GM18499 (cell line): ENCODE measurements around the gene AOPEP.

Experiments used
- ATAC-seq: cut with Tn5 transposase; IDR thresholded peaks from one replicate; pipeline ENCODE4 v1.9.1; 2021; ENCODE audit warnings: moderate number of reproducible peaks; ENCODE audit not compliant: insufficient read depth, unreplicated experiment

AOPEP gene

DNA sequence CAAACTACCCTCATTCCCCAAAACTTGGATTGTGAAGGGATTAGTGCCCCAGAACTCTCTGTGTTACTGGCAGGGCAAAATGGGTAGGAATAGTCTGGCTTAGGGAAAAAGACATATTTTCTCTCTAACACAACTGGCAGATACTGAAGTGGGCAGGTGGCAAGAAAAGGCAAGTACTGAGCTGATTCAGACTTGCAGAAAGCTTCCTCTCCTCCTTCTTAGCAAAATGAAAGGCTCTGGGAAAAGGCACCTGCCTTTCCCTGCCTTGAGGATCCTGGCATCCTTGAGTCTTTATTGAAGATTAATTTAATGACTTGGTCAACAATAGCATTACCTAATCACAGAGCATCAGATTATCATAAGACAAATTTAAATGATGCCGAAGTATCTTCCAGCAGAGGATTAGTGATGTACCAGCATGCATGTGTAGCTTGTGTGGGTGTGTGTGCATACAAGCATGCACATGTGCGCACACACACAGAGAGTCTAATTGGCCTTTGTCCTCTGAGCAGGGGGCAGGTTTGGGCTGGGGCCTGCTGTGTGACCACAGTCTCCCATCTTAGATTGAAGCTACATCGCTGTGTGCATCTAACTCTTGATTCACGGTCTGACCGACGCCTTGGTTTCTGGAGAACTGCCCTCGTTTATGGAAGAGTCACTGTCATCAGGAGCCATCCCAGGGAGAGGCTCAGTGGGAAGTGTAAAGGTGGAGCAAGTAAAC, 294.8 kb downstream of the AOPEP start:
- no peak for ATAC-seq

DNA sequence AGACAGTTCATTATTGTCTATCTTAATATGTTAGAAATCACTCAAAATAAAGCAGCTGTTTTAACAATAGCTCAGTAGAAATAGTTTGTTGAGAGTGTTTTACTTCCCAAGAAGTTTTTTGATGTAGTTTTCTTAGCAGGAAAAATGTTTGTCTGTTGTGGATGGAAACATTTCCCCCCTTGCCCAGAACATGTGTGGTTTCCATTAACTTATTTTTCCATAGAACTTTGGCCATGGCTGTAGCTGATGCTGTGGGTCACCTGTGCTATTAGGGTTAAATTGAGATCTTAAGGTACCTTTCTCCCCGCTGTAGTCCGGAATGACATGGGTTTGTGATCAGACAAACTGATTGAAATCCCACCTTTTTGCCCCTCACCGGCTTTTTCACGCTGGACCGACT, 296.2 kb downstream of the AOPEP start:
- ATAC-seq, result no peak

DNA sequence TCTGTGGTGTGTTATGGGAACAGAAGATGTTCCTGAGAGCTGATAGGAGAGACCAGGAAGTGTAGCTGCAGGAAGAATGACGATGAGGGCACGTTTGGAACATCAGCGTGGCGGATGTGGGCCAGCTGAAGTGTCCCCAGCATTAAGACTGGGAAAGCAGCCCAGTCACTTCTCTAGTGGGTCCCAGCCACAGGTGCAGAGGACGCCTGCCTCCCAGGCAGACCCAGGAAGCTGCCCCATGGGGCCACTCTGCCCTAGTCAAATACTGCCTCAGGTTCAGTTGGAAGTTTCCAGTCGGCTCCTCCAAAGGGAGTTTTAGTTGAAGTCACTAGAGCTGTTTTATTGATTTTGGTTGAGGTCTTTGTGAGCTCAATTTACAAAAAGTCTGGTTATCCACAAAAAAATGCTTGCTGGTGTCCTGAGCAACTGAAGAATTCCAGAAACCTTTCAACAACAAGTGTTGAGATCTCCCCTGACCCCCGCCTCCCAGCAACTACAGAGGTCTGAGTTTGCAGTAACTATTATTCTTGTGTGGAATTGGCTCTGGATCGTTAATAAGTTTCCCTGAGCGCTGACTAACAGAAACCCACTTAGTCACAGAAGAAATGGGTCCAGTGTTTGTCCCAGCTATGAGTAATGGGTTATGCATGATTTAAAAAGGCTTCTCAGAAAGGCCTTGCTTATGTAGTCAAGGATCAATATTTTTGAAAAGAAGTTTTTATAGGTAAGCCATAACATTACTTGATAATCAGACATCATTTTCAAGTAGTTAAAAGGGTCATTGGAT, 296.9 kb downstream of the AOPEP start:
- no peak for ATAC-seq

DNA sequence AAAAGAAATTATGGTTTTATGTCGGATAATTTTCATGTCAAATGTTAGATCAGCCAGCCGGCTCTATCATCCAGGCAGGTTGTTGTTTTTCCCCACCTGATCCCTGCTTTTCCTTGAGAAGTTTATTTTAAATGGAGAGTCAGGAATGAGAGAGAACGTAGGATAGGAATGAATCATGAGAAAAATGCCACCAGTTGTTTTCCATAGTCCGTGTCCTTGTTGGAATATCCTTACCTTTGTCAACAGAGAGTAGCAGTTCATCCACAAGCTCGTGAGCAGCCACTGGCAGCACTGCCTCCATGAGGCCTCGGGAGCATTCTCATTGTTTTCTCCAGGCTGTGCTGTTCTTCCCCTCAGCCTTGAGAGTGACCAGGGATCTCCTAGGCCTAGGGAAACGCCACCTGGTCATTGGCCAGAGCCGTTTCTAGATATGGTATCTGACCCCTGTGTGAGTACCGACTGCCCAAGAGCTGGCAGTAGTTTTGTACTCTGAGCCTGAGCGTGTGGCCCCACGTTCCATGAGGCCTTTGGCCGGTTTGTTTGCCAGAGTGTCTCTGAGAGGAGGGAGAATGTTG, 297.7 kb downstream of the AOPEP start:
- no peak for ATAC-seq

DNA sequence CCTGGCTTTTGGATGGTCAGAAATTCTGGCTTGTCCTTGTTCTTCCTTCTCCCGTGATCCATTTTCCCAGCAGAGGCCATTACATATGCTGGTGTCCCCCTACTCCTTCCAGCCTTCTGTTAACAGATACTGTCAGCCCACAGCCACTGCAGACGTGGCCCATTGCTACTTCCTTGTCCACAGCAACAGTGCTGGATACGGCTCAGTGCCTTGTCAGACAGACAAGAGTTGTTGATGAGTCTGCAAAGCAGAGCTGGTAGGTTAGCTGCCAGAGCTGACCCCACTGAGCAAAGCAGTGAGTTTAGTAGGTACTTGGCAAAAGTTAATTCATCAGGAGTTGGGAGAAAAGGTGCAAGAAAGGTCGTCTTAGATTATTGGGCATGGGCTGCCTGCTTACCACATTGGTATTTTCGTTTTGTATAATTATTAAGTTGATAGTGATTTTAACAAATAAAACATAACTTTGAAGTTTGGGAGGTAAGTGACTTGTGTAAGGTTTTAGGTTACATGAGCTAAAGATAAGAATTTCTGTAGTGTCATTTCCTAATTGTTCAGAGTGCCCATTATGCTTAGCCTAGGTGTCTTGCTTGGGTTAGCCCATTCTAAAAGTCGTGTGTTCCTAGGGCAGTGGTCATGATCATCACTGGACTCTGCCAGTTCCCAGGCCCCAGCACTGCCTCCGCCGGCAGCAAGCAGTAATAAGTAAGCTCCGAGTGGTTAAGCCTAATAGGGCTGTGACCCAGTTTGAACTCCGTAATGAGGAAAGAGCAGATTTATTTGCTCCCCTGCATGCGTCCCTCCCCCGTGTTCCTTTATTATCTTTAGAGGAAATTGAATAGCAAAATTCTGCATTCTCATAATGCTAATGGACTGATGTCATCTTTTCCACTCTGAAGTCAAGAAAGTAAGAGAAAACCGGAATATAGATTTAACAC, 299.0 kb downstream of the AOPEP start:
- ATAC-seq, result no peak

DNA sequence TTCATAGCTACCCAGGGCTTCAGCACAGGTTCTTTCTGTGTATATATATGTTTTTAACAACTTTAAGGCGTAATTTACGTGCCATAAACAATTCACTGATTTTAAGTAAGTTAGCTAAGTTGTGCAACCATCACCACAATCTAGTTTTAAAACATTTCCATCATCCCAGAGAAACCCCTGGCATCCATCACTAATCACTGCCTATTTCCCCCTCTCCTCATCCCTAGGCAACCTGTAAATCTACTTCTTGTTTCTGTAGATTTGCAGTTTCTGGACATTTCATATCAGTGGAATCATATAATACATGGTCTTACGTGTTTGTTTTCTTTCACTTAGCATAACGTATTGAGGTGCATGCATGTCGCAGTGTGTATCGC, 299.6 kb downstream of the AOPEP start:
- no peak for ATAC-seq

DNA sequence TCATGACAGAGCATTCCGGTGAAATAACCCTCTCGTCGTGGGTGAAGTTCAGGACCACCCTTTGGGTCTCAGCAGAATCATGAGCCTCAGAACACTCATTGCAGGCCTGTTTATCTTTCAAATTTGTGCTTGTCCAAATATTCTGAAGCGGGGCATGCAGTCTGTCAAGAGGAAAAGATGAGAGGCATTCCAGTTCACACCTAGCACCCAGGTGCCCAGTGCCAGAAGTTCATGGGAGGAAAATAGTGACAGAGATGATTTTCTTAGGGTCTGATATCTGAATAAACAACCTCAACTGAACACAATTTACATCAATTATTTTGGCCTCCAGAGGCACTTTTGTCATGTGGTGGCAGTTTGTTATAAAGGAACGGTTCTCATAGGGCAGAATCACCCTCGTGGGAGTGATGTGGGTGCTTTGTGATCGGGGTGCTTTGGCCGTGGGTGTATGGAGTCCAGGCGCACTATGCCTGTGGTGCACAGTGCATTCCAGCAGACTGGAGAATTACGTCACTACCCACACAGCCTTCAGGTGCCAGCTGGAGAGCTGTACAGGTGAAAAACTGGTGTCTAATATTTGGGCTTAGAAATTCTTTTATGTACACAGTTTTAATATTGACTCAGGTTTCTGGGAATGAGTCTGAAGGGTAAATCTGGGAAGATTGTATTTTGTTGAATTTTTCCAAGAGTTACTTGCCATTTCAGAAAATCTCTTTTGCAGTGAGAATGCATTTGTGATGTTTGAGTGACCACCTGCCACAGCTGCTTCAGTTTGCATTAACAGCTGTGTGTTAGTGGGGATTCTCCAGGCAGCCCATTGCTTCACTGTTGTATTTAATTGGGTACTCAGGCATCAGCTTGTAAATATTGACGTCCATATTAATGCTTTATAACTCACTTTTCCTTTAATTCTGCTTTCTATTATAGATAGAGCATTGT, 301.7 kb downstream of the AOPEP start:
- ATAC-seq, result no peak

DNA sequence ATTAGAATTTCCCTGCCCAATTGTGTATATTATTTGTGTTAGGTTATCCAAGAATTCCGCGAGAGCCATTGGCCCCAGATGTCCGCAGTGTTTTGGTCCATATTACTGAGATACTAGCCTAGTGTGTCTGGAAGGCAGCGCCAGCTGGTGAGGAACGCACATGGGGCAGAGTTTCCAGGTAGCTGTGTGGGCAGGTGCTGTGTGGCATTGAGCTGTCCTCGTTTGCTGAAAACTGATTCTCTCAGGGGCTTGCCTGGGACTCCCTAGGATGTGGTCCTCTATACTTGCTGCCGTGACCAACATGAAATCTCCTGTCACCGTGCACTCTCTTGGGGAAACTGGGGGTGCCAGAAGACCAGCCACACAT, 302.3 kb downstream of the AOPEP start:
- no peak for ATAC-seq

DNA sequence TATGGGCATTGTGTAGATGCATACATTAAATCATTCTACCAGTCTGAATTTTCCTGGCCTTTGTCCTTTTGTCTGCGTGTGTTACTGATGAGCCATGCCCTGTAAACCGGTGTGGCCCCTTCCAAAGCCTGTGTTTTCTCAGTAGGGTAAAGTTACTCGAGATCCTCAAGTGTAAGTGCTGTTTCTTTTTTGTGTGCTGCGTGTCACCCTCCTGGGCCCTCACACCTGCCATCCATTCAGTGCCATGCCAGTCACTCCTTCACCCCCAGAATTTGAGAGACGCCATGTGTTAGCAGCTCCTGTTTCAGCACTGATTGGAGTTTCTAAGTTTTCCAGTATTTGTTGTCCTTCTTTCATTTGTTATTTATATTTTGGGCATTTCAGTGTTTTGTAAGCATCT, 302.8 kb downstream of the AOPEP start:
- ATAC-seq, result no peak

DNA sequence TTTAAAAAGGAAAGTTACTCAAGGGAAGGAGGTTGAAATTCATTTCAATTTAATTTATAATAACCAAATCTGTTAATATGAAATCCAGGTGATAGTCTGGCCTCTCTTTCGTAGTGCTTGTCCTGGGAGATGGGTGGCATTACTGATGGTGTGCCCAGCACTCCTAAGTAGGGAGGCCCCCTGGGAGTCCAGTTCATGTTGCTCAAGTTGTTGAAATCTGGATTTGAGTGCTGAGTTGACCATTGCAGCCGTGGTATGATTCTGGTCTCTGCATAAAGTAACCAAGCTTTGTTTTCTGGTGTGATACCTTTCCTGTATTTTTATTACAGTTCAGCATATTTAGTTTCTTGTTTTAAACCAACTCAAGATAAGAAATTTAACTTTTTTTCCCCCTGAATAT, 303.2 kb downstream of the AOPEP start:
- no peak for ATAC-seq

DNA sequence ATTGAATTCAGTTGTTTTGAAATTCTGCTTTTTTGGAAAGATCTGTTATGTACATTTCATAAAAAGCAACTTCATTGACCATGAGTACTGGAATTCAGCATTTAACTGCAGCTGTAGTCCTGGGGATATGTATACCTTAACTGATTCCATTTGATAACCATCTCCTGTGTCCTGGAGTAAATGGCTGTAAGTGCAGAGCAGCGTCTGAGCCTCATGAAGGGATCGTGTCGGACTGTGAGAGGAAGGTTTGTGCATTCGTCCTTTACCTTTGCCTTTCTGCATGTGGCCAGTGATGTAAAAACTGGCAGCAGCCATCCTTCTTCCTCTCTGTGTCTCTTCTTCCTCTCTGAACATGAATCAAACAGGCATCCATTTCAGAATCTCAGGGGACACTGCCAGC, 303.8 kb downstream of the AOPEP start:
- ATAC-seq, result no peak

DNA sequence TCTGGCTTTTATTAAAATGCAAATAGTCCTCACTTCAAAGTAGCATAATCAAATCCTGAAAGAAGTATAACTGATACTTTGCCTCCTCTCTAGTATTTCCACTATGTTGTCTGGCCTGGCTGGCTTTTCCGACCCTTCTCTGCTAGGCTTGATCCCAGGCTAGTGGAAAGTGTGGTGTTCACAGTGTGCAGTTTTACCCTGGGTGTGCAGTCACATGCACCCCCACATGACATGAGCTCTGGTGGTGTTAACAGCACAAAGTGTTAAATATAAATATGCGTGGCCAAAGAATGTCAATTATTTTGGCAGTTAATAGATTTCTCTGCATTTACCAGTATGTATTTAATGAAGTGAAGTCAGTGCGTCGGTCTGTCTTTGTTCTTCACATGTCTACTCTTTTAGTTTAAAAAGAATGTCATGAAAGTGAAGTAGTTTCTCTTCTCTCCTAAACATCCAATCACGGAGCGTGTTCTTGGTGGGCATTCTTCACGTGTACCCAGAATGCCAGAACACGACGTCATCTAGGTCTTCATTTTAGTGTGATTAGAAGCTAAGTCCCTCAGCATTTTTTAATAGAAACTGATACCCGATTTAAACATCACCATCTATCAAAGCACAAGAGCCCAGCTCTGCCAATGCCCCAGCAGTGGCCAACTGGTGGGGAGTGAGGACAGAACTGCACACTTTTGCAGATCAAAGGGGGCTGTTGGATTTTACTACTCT, 304.6 kb downstream of the AOPEP start:
- ATAC-seq, result no peak

DNA sequence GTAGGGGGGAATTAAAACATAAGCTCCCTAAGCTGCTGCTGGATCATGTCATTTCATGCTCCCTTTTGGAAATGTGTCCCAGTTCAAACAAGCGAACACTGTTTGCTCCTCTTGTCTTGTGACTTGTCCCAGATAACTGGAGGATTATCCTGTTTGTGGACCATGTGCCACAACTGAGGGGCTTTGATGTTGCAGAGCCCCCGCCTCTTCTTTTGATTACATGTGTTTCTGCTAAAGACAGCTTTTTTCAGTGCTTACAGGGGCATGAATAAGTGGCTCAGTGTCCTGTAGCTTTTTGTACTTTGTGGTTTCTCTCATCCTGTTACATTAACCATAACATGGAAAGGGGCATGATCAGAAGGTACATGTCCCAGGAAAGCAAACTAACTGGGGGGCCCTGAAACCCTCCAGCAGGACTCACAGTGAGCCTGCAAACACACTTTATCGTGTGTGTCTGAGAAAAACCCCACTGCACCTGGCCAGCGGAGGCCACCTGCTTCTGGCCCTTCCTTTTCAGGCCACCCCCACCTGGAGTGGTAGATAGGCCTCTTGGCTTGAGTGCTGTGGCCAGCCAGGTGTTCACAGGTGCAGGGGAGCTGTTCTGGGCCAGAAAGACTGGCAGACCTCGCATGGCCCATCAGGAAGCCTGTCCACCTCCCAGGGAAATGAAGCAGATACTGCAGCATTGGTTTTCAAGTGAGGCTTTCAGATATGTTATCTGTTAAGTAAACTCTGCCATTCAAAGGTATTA, 305.4 kb downstream of the AOPEP start:
- no peak for ATAC-seq

DNA sequence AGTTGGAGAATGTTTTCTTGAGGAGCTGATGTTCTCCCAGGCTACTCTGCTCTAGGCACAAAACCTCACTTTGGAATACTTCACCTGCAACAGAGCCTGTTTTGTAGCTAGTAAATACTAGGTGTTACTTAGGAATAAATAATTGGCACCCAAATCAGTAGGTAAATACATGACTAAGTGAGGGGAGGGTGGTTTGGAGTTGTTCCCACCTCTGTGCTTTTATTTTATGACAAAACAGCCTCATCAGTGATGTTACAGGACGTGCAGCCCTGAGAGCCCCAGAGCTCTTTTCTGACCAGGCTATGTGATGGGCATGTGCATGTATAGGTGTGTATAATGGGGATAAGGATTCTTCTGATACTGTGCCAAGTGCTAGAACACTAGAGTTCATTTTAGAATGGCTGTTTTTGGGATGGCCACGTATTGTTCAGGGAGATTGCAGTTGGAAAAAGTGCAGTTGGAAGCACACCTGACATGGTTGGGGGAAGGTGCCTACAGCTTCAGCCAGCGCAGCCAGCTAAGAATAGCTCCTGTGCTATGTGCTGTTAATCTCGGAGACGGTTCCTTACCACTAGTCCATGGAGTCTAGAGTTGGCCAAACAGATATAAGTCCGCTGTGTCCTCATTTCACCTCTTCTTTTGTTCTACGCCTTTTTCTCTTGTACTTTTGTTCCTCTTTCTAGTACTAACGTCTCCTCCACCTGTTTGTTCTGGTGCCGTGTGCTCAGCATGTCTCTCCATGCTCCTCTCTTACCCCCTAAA, 306.3 kb downstream of the AOPEP start:
- no peak for ATAC-seq

DNA sequence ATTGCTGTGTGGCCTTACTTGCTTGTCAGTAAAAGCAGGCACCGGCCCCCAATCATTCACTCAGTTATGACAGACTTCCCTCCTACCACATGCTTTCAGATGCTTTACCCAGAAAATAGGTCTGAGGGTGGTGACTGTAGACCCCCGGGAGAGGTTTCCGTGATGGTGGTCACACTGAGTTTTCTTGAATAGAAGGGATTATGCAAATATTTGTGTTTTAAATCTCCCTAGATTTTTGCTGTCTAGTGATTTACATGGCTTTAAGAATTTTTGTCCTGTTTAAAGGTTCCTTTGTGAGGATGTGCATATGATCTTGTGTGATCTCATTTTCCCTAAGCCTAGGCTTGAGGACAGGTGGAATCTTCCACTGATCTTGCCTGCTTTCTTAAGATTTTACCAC, 309.3 kb downstream of the AOPEP start:
- ATAC-seq, result no peak

DNA sequence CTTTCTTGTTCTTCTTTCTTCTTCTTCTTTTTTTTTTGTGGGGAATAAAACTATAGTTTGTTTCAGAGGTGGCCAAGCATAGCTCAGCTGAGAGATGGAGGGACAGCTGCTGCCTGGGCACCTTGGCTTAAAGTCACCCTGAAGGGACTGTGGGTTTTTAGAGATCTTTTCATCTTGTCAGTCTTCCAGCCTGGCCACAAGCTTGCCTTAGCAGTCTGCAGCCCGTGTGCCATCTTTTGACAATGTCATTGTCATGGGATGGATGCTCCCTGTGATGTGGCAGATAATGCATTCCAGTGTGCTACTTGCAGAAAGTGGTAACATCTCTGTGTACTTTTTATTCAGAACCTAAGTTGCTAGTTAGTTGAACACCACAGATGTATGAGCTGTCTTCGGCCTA, 310.2 kb downstream of the AOPEP start:
- ATAC-seq, result no peak

DNA sequence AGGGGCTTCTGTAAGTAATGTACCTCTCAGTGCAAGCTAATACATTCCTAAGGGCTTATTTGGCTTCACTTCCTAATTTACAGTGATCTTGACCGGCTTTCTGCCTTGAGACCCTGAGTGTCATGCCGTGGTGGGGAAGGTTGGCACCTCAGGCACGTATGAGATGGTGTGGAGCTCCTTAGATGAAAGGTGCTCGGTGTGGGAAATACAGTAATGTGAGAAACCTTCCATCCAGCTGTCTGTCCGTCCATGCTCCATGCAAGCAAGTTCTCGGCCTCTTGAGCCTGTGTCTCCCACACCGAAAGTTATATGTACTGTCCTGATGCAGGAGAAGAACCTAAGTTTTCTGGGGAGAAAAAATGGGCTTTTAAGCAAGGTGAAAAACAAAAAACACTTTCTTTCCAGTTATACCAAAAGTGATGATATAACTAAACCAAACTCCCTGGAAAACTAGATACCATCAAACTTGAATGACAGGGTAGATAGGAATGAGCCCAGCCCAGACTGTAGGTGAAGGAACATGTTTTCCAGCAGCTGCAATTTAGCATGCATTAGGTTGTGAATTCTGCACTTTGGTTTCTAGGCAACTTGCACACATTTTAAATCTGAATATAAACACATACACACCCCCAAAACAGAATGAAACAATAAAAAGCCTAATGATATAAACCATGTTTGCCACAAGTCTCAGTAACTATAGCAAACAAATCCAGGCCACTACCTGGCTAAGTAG, 311.5 kb downstream of the AOPEP start:
- ATAC-seq, result no peak
